ENCODE results near the gene SPATA18. TPM values are rescaled to one million over a fixed set of nuclear protein-coding genes. Genes with fewer than 3 reads are reported as not detected.

SPATA18 gene
- total and polyA plus RNA-seq, 4 donors = 0.03 to 1.1 (median 0.40) TPM

DNA sequence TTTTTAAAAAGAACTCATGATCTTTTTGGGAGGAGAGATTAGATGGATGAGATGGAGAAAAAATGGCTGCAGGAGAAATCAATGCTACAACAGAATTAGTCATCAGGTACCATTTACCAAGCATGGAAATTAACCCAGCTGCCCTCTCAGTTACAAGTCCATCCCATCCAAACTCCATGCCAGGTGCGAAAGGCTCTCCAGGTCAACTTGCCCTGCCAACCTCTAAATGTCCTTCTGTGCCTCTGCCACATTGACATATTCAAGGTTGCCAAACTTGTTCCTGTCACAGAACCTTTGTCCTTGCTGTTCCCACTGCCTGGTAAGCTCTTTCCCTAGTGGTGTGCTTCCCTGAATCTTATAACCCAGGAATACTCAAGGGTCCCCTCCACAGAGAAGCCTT is 7.2 kb downstream of the SPATA18 start:
- no peak overlapping the region for H3K9ac ChIP-seq (ENCODE audit: low read depth in 1 of 2, low read length in 2 of 2)
- H3K9me3 ChIP-seq (ENCODE audit: control insufficient read depth in 4 of 4, low read length in 3 of 4) = no peaks in the 10 kb centered on the region
- H3K36me3 ChIP-seq (ENCODE audit: control insufficient read depth in 4 of 4, insufficient read depth in 3 of 4, low read depth in 1 of 4, low read length in 3 of 4) = no peaks in the 10 kb centered on the region
- H3K4me3 ChIP-seq (ENCODE audit: low read depth in 1 of 3, low read length in 3 of 3) = no peak overlapping the region
- no peaks in the 10 kb centered on the region for H3K27me3 ChIP-seq (ENCODE audit: control insufficient read depth in 4 of 4, insufficient read depth in 4 of 4, low read length in 3 of 4)
- TF ChIP-seq RAD21 (IDR thresholded peaks at IDR 0.05) (no peak), HNF4A (conservative IDR thresholded peaks at IDR 0.05) (peak in 1 of 2 donors; percentile 13)
- peaks cover 0 to 14% (median 5%) of the 10 kb centered on the region in 4 donors for H3K4me1 ChIP-seq (ENCODE audit: control insufficient read depth in 4 of 4, insufficient read depth in 4 of 4, low read length in 3 of 4)
- no peak for DNase-seq (ENCODE audit: low spot score)
- 42% methylated on average over 1 of the region's 1 CpG for WGBS
- no peak overlapping the region for H3K27ac ChIP-seq (ENCODE audit: low read depth in 1 of 2, low read length in 2 of 2)

DNA sequence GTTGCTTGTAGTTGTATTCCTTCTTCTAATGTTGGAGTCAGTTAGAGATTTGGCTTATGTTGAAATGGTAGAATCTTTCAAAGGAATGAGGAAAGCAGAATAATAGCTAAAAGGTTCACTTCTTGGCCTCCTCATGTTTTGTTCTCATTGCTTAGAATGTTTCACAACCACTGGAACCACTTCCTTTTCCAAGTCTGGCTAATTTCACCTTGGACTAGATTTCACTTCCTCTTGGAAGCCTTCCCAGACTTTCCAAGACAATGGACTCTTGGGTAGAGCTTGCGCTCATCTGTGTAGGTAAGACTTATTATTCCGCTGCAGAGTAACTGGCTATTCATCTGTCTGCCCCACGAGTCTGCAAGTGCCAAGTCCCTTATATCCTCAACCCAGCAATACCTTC is 8.3 kb downstream of the SPATA18 start:
- TF ChIP-seq YY1 (IDR thresholded peaks at IDR 0.05) = no peak
- TF ChIP-seq NR2F2 (IDR thresholded peaks at IDR 0.05) = peak; percentile 23
- no peak for TF ChIP-seq HNF4G (IDR thresholded peaks at IDR 0.05)
- TF ChIP-seq HNF4A (conservative IDR thresholded peaks at IDR 0.05) = no peak
- TF ChIP-seq RAD21 (IDR thresholded peaks at IDR 0.05) = no peak
- H3K9ac ChIP-seq (ENCODE audit: low read depth in 1 of 2, low read length in 2 of 2) = no peak overlapping the region
- 64% methylated on average over 3 of the region's 3 CpGs for WGBS
- H3K4me1 ChIP-seq (ENCODE audit: control insufficient read depth in 4 of 4, insufficient read depth in 4 of 4, low read length in 3 of 4) = peaks cover 0 to 14% (median 5%) of the 10 kb centered on the region in 4 donors
- DNase-seq (ENCODE audit: low spot score) = no peak
- H3K27ac ChIP-seq (ENCODE audit: low read depth in 1 of 2, low read length in 2 of 2) = no peak overlapping the region
- no peak overlapping the region for H3K4me3 ChIP-seq (ENCODE audit: low read depth in 1 of 3, low read length in 3 of 3)
- H3K27me3 ChIP-seq (ENCODE audit: control insufficient read depth in 4 of 4, insufficient read depth in 4 of 4, low read length in 3 of 4) = no peaks in the 10 kb centered on the region
- no peaks in the 10 kb centered on the region for H3K9me3 ChIP-seq (ENCODE audit: control insufficient read depth in 4 of 4, low read length in 3 of 4)
- no peaks in the 10 kb centered on the region for H3K36me3 ChIP-seq (ENCODE audit: control insufficient read depth in 4 of 4, insufficient read depth in 3 of 4, low read depth in 1 of 4, low read length in 3 of 4)

DNA sequence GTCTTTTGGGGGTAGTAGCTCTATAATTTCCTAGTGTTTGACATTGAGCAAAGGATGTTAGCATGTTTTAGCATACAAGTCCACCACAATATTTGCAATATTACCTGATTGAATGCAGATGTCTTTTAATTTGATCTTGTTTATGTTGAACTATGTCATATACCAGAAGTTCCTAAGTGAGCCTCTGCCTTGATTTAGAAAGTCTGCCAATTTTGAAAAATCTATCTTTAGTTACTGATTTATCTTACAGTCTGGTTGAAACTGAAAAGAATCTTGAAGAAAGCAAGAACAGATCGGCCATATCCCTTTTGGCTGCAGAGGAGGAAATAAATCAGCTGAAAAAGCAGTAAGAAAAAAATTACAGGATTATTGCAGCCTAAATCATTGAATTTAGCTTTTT is 18.5 kb downstream of the SPATA18 start:
- Histone ChIP-seq H3K36me3 (ENCODE audit: control insufficient read depth in 4 of 4, insufficient read depth in 3 of 4, low read depth in 1 of 4, low read length in 3 of 4) (no peaks in the 10 kb centered on the region), H3K9me3 (ENCODE audit: control insufficient read depth in 4 of 4, low read length in 3 of 4) (no peaks in the 10 kb centered on the region), H3K9ac (ENCODE audit: low read depth in 1 of 2, low read length in 2 of 2) (no peak overlapping the region), H3K4me1 (ENCODE audit: control insufficient read depth in 4 of 4, insufficient read depth in 4 of 4, low read length in 3 of 4) (no peaks in the 10 kb centered on the region), H3K27me3 (ENCODE audit: control insufficient read depth in 4 of 4, insufficient read depth in 4 of 4, low read length in 3 of 4) (no peaks in the 10 kb centered on the region), H3K27ac (ENCODE audit: low read depth in 1 of 2, low read length in 2 of 2) (no peak overlapping the region), H3K4me3 (ENCODE audit: low read depth in 1 of 3, low read length in 3 of 3) (no peak overlapping the region)
- no peak for DNase-seq (ENCODE audit: low spot score)
- 66% methylated on average over 1 of the region's 1 CpG for WGBS
- no peak for TF ChIP-seq NR2F2 (IDR thresholded peaks at IDR 0.05)
- TF ChIP-seq, protein P1, sequence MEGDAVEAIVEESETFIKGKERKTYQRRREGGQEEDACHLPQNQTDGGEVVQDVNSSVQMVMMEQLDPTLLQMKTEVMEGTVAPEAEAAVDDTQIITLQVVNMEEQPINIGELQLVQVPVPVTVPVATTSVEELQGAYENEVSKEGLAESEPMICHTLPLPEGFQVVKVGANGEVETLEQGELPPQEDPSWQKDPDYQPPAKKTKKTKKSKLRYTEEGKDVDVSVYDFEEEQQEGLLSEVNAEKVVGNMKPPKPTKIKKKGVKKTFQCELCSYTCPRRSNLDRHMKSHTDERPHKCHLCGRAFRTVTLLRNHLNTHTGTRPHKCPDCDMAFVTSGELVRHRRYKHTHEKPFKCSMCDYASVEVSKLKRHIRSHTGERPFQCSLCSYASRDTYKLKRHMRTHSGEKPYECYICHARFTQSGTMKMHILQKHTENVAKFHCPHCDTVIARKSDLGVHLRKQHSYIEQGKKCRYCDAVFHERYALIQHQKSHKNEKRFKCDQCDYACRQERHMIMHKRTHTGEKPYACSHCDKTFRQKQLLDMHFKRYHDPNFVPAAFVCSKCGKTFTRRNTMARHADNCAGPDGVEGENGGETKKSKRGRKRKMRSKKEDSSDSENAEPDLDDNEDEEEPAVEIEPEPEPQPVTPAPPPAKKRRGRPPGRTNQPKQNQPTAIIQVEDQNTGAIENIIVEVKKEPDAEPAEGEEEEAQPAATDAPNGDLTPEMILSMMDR (IDR thresholded peaks at IDR 0.05; ENCODE audit: low read depth, low read length, missing input control) = no peak
- TF ChIP-seq GABPA (IDR thresholded peaks at IDR 0.05 in 1 of 2, conservative IDR thresholded peaks at IDR 0.05 in 1 of 2) = no peak
- TF ChIP-seq HNF4A (conservative IDR thresholded peaks at IDR 0.05) = no peak
- no peak for TF ChIP-seq TAF1 (conservative IDR thresholded peaks at IDR 0.05)
- TF ChIP-seq HNF4G (IDR thresholded peaks at IDR 0.05) = no peak
- no peak for TF ChIP-seq YY1 (IDR thresholded peaks at IDR 0.05)
- TF ChIP-seq RXRA (IDR thresholded peaks at IDR 0.05) = no peak

DNA sequence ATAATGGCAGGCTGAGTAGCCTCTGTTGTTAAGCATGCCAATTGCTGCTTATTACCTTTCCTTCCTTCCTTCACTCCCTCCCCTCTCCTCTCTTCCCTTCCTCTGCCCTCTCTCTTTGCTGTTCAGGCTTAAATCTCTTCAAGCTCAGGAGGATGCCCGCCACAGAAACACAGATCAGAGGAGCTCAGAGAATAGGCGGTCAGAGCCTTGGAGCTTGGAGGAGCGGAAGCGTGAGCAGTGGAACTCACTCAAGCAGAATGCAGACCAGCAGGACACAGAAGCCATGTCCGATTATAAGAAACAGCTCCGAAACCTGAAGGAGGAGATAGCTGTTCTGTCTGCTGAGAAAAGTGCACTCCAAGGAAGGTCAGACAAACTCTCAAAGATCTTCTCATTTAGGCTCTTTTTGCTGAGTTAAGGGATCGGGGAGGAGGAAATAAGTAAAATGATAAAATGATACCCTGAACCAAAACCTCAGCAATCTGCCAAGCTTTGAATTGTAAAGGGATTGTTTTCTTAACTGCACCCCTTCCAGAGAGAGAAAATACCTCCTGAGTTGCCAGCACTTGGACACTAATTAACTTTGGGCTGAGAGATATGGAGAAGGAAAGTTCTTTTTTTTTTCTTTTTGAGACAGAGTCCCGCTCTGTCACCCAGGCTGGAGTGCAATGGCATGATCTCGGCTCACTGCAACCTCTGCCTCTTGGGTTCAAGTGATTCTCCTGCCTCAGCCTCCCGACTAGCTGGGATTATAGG is 20.9 kb downstream of the SPATA18 start:
- H3K4me1 ChIP-seq (ENCODE audit: control insufficient read depth in 4 of 4, insufficient read depth in 4 of 4, low read length in 3 of 4) = no peaks in the 10 kb centered on the region
- no peaks in the 10 kb centered on the region for H3K36me3 ChIP-seq (ENCODE audit: control insufficient read depth in 4 of 4, insufficient read depth in 3 of 4, low read depth in 1 of 4, low read length in 3 of 4)
- H3K9ac ChIP-seq (ENCODE audit: low read depth in 1 of 2, low read length in 2 of 2) = no peak overlapping the region
- H3K4me3 ChIP-seq (ENCODE audit: low read depth in 1 of 3, low read length in 3 of 3) = no peak overlapping the region
- 50% methylated on average over 10 of the region's 10 CpGs for WGBS
- no peaks in the 10 kb centered on the region for H3K9me3 ChIP-seq (ENCODE audit: control insufficient read depth in 4 of 4, low read length in 3 of 4)
- no peaks in the 10 kb centered on the region for H3K27me3 ChIP-seq (ENCODE audit: control insufficient read depth in 4 of 4, insufficient read depth in 4 of 4, low read length in 3 of 4)
- no peak for DNase-seq (ENCODE audit: low spot score)
- H3K27ac ChIP-seq (ENCODE audit: low read depth in 1 of 2, low read length in 2 of 2) = no peak overlapping the region
- TF ChIP-seq, protein P1 (IDR thresholded peaks at IDR 0.05; ENCODE audit: low read depth, low read length, missing input control) = no peak
- TF ChIP-seq SP1 (IDR thresholded peaks at IDR 0.05) (no peak), RAD21 (IDR thresholded peaks at IDR 0.05) (no peak), JUND (IDR thresholded peaks at IDR 0.05) (no peak), HNF4G (IDR thresholded peaks at IDR 0.05) (no peak), NR2F2 (IDR thresholded peaks at IDR 0.05) (no peak)
